Astrocyte of the spinal cord (primary cell): ENCODE results near the gene MT1B.

ENCODE experiments used
- DNase-seq: peaks from one replicate; pipeline ENCODE4 v3.0.0; 2011; ENCODE audit warnings: low read depth, low spot score
- H3K4me3 ChIP-seq: 2 replicates; pipeline ENCODE4 v1.5.1; 2011; ENCODE audit warnings: low read depth, mild to moderate bottlenecking, low read length, moderate library complexity
- CTCF ChIP-seq: IDR thresholded peaks from 2 replicates; pipeline ENCODE4 v1.5.1; 2012; ENCODE audit warnings: low read depth, mild to moderate bottlenecking, low read length, inconsistent platforms
- in situ Hi-C: cut with HindIII; loops from 2 replicates; pipeline ENCODE4 v1.10.0; 2017; ENCODE audit warnings: low sequenced_read_pairs

The MT1B gene

GRCh38 chr16:56636616-56637413 lies 14.9 kb upstream of the MT1B start:
- in situ Hi-C loops = no loop called here
- no peak overlapping the region for H3K4me3 ChIP-seq
- no peak for DNase-seq
- TF ChIP-seq CTCF = no peak

- in situ Hi-C loops = no loop called here
- peak within 1 kb of the TSS; percentile 51 for H3K4me3 ChIP-seq
- no peak for TF ChIP-seq CTCF
- DNase-seq = peak; percentile 30
Measured at GRCh38 chr16:56637814-56638750, 13.6 kb upstream of the MT1B start, which contains the start of gene MT1A. Gene MT1A, plus strand, starts transcription at chr16:56638666. Its CDS starts 73 bp downstream, at chr16:56638739.

- no peak for DNase-seq
- no peak overlapping the region for H3K4me3 ChIP-seq
- TF ChIP-seq CTCF = no peak
- in situ Hi-C loops = no loop called here
Measured at GRCh38 chr16:56639045-56639444, 12.6 kb upstream of the MT1B start.

GRCh38 chr16:56640076-56640475 lies 11.6 kb upstream of the MT1B start:
- in situ Hi-C loops = no loop called here
- DNase-seq = no peak
- H3K4me3 ChIP-seq = no peak overlapping the region
- no peak for TF ChIP-seq CTCF

GRCh38 chr16:56641166-56641565 lies 10.5 kb upstream of the MT1B start:
- in situ Hi-C loops = no loop called here
- no peak overlapping the region for H3K4me3 ChIP-seq
- no peak for TF ChIP-seq CTCF
- no peak for DNase-seq

- in situ Hi-C loops = no loop called here
- peak overlapping the region; percentile 23 for H3K4me3 ChIP-seq
- peak; percentile 45 for TF ChIP-seq CTCF
- no peak for DNase-seq
Measured at GRCh38 chr16:56643080-56643778, 8.5 kb upstream of the MT1B start.
